MM.1S (cell line): ENCODE data around the gene PTPRD.

ENCODE experiments used
- DNase-seq: peaks from one replicate; pipeline ENCODE4 v3.0.0-alpha.2; 2015
- H2AFZ ChIP-seq: fragments of 300-600 bp; sonication (generic); 2 replicates; pipeline ENCODE4 v1.6.0; 2016; ENCODE audit warnings: antibody characterized with exemption, low read length
- H3F3A ChIP-seq: fragments of 300-600 bp; sonication (generic); 2 replicates; pipeline ENCODE4 v1.6.1; 2016; ENCODE audit warnings: mild to moderate bottlenecking, antibody characterized with exemption, low read length, moderate library complexity, mixed read lengths; ENCODE audit not compliant: insufficient read depth
- H3K27ac ChIP-seq: fragments of 300-600 bp; sonication (generic); 2 replicates; pipeline ENCODE4 v1.5.1; 2016; ENCODE audit warnings: mild to moderate bottlenecking, low read length
- H3K27me3 ChIP-seq: fragments of 300-600 bp; sonication (generic); replicated peaks from 2 replicates; pipeline ENCODE4 v1.6.0; 2016; ENCODE audit warnings: low read length; ENCODE audit not compliant: insufficient read depth
- H3K36me3 ChIP-seq: fragments of 300-600 bp; sonication (generic); replicated peaks from 2 replicates; pipeline ENCODE4 v1.6.1; 2016; ENCODE audit warnings: mild to moderate bottlenecking, low read length, mixed read lengths; ENCODE audit not compliant: insufficient read depth
- H3K4me1 ChIP-seq: fragments of 300-600 bp; sonication (generic); 2 replicates; pipeline ENCODE4 v1.6.1; 2016; ENCODE audit warnings: low read length, mixed read lengths
- H3K4me2 ChIP-seq: fragments of 300-600 bp; sonication (generic); 2 replicates; pipeline ENCODE4 v1.6.0; 2016; ENCODE audit warnings: low read depth, low read length
- H3K4me3 ChIP-seq: fragments of 300-600 bp; sonication (generic); 2 replicates; pipeline ENCODE4 v1.5.1; 2016; ENCODE audit warnings: low read length, mixed read lengths
- H3K79me2 ChIP-seq: fragments of 300-600 bp; sonication (generic); 2 replicates; pipeline ENCODE4 v1.6.1; 2016; ENCODE audit warnings: mixed run types, low read length, mixed read lengths
- H3K9ac ChIP-seq: fragments of 300-600 bp; sonication (generic); 2 replicates; pipeline ENCODE4 v1.6.1; 2016; ENCODE audit warnings: low read length, mixed read lengths
- H3K9me2 ChIP-seq: fragments of 300-600 bp; sonication (generic); replicated peaks from 2 replicates; pipeline ENCODE4 v1.6.1; 2016; ENCODE audit warnings: mild to moderate bottlenecking, low read length, mixed read lengths; ENCODE audit not compliant: insufficient read depth
- H3K9me3 ChIP-seq: fragments of 300-600 bp; sonication (generic); replicated peaks from 2 replicates; pipeline ENCODE4 v1.6.1; 2016; ENCODE audit warnings: mild to moderate bottlenecking, low read length, mixed read lengths; ENCODE audit not compliant: insufficient read depth
- H4K20me1 ChIP-seq: fragments of 300-600 bp; sonication (generic); 2 replicates; pipeline ENCODE4 v1.6.1; 2016; ENCODE audit warnings: mild to moderate bottlenecking, low read length, moderate library complexity, mixed read lengths; ENCODE audit not compliant: insufficient read depth
- EZH2 ChIP-seq: fragments of 300-600 bp; sonication (generic); optimal IDR thresholded peaks from 2 replicates; pipeline ENCODE3; 2017; ENCODE audit warnings: low read depth, mild to moderate bottlenecking, antibody characterized with exemption, low read length, mixed read lengths
- EZH2phosphoT487 ChIP-seq: fragments of 300-600 bp; sonication (generic); IDR thresholded peaks from 2 replicates; pipeline ENCODE4 v1.6.1; 2018; ENCODE audit warnings: antibody characterized with exemption, low read length
- TF ChIP-seq, protein P1 (sequence below): fragments of 300-600 bp; sonication (generic); IDR thresholded peaks from 2 replicates; pipeline ENCODE4 v1.5.1; 2016; ENCODE audit warnings: antibody characterized with exemption, low read length, mixed read lengths

Gene PTPRD

DNA sequence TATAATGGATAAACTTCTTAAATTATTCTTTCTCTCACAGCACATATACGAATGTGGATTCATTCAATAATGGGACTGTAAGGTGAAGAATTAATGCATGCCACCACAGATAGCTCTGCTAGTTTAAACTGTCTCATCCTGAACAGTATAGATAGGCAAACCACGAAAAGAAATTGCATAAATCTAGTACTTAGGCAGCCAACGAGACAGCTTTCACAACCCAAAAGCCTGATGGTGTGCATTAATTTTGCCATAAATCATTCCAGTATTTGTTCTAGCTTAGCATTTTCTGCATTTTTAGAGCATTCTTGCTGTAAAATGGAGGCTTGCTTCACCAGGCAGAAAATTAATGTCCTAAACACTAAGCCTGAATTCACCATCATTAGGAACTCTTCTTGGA, 1979.0 kb downstream of the PTPRD start:
- Histone ChIP-seq H4K20me1 (no peaks in the 10 kb centered on the region), H3K27ac (no peak overlapping the region), H3K4me1 (no peaks in the 10 kb centered on the region), H2AFZ (no peak overlapping the region), H3K36me3 (no peaks in the 10 kb centered on the region), H3K9me2 (no peaks in the 10 kb centered on the region), H3F3A (no peaks in the 10 kb centered on the region), H3K79me2 (no peaks in the 10 kb centered on the region), H3K4me2 (no peak overlapping the region), H3K9me3 (no peaks in the 10 kb centered on the region), H3K27me3 (no peaks in the 10 kb centered on the region), H3K9ac (no peak overlapping the region), H3K4me3 (no peak overlapping the region)
- no peak for DNase-seq
- TF ChIP-seq, protein P1, sequence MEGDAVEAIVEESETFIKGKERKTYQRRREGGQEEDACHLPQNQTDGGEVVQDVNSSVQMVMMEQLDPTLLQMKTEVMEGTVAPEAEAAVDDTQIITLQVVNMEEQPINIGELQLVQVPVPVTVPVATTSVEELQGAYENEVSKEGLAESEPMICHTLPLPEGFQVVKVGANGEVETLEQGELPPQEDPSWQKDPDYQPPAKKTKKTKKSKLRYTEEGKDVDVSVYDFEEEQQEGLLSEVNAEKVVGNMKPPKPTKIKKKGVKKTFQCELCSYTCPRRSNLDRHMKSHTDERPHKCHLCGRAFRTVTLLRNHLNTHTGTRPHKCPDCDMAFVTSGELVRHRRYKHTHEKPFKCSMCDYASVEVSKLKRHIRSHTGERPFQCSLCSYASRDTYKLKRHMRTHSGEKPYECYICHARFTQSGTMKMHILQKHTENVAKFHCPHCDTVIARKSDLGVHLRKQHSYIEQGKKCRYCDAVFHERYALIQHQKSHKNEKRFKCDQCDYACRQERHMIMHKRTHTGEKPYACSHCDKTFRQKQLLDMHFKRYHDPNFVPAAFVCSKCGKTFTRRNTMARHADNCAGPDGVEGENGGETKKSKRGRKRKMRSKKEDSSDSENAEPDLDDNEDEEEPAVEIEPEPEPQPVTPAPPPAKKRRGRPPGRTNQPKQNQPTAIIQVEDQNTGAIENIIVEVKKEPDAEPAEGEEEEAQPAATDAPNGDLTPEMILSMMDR: no peak
- TF ChIP-seq EZH2: no peak
- no peak for TF ChIP-seq EZH2phosphoT487

DNA sequence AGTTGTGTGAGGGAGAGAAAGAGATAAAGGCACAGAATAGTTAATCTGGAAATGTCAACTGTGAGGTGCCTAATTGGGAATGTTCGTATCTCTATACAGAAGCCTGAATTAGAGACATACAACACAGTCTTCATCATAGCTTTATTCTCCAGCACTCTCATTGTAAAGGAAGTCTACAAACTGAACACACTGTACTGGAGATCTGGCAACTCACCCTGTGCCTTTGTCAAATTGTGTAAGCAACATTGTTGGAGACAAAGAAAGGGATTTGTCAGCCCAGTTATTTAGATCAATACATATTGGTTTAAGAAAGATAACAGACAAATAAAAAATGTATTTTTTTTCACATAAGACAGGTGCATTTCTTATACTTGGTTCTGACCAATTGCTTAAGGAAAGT, 1980.3 kb downstream of the PTPRD start:
- Histone ChIP-seq H3K4me1 (no peaks in the 10 kb centered on the region), H3K36me3 (no peaks in the 10 kb centered on the region), H3K9me2 (no peaks in the 10 kb centered on the region), H3K4me3 (no peak overlapping the region), H3K79me2 (no peaks in the 10 kb centered on the region), H2AFZ (no peak overlapping the region), H3K27ac (no peak overlapping the region), H3K4me2 (no peak overlapping the region), H3F3A (no peaks in the 10 kb centered on the region), H3K27me3 (no peaks in the 10 kb centered on the region), H4K20me1 (no peaks in the 10 kb centered on the region), H3K9me3 (no peaks in the 10 kb centered on the region), H3K9ac (no peak overlapping the region)
- TF ChIP-seq, protein P1: no peak
- TF ChIP-seq EZH2: no peak
- TF ChIP-seq EZH2phosphoT487: no peak
- no peak for DNase-seq

DNA sequence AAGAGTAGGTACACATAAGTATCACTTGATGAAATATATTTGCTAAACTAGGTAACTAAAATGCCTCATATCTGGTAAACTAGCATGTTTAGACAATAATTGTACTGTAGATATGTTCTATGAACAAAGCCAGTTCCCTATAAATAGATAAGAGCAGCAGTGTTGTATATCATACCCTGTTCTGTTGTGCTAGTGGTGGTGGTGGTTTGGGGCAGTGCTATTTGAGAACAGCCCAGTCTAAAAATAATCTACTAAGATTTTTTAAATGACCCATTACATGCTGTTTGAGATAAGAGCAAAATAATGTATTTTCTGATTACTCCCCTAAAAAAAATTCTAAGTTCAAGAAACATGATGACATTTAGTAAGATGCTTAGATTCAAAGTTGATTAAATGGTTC, 1984.0 kb downstream of the PTPRD start:
- Histone ChIP-seq H3K9ac (no peak overlapping the region), H3K9me3 (no peaks in the 10 kb centered on the region), H2AFZ (no peak overlapping the region), H3K79me2 (no peaks in the 10 kb centered on the region), H3K4me3 (no peak overlapping the region), H3K4me1 (no peaks in the 10 kb centered on the region), H3F3A (no peaks in the 10 kb centered on the region), H3K9me2 (no peaks in the 10 kb centered on the region), H3K27me3 (no peaks in the 10 kb centered on the region), H3K36me3 (no peaks in the 10 kb centered on the region), H3K27ac (no peak overlapping the region), H4K20me1 (no peaks in the 10 kb centered on the region), H3K4me2 (no peak overlapping the region)
- no peak for DNase-seq
- TF ChIP-seq, protein P1: no peak
- no peak for TF ChIP-seq EZH2
- TF ChIP-seq EZH2phosphoT487: no peak
